HG03025 (cell line): ENCODE data around the gene CCDC183.
"Not testable (repeated sequence)": the region's sequence is repeated elsewhere in the genome, so short reads cannot be mapped to it uniquely, and the experiment has no call there.

Experiments
- ATAC-seq: cut with Tn5 transposase; IDR thresholded peaks from one replicate; pipeline ENCODE4 v1.9.1; 2021; ENCODE audit warnings: mild to moderate bottlenecking, moderate library complexity; ENCODE audit not compliant: unreplicated experiment, low FRiP score

CCDC183 gene

GRCh38 chr9:136796238-136796774 lies at the start of gene CCDC183:
TSS of gene CCDC183 (plus strand) at chr9:136796338. CDS start at chr9:136796398, 60 bp downstream.
- ATAC-seq: no peak

DNA sequence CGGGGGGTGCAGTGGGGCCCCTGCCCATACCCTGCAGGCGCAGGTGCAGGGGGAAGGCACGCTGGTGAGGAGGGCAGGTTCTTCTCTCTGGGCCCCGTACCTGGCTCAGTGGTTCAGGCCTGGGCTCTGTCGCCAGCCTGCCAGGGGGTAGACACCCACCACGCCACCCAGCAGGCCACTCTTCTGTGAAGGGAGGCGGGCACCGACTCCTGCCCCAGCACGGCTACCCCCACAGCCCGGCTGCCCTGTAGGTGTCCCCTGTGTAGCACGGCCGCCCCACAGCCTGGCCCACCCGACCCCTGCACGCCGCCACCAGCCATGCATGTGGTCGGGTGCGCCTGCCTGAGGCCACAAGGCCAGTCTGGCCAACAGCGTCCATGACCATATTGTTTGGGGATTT lies 49.5 kb upstream of the CCDC183 start:
- ATAC-seq: no peak

- no peak for ATAC-seq
Observed at GRCh38 chr9:136747161-136748060, 48.7 kb upstream of the CCDC183 start.

- no peak for ATAC-seq
Observed at GRCh38 chr9:136748201-136748600, 47.9 kb upstream of the CCDC183 start, which contains the start of gene LCN6. TSS of gene LCN6 (minus strand) at chr9:136748525. CDS start at chr9:136748483, 42 bp downstream.

DNA sequence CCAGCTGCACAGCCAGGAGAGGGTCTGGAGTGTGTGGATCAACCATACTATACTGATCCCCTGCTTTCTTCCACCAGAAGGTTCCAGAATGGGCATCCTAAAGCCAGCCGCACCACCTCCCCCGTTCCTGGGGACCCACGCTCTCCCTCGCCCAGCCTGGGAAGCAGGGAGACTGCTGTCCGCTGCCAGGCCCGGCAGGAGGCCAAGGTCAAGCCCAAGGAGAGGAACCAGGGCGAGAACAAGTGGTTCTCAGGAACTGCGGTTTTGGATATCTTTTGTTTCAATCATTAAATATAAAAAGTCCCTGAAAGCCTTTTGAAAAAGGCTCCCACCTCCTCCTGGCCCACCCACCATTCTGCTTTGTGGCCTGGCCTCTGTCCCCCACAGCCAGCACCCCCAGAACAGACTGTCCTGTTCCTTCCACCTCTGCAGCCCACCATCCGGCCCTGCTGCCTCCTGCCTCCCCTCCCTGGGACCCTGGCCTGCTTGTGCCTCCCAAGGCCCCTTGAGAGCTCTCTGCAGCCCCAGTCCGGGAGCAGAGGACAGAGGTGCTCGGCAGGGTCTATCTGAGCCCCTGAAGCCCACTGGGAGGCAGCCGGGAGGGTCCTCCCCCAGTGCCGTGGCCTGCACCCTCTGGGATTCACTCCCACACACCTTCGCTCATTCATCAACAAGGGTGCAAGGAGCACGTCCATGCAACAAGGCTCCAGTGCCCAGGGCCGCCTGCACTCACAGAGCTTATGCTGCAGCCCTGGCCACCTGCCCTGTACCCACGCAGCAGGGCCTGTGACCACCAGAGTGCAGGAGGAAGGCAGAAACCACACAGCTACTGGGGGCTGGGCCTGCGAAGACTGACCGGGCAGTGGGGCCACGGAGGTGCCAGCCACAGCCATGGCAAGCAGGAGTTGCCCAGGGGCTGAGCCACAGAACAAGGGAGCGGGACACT lies 47.2 kb upstream of the CCDC183 start:
- no peak for ATAC-seq

GRCh38 chr9:136750526-136750925 lies 45.6 kb upstream of the CCDC183 start:
- no peak for ATAC-seq

- ATAC-seq: no peak
Observed at GRCh38 chr9:136751244-136751643, 44.9 kb upstream of the CCDC183 start.

GRCh38 chr9:136751814-136752213 lies 44.3 kb upstream of the CCDC183 start:
- no peak for ATAC-seq

DNA sequence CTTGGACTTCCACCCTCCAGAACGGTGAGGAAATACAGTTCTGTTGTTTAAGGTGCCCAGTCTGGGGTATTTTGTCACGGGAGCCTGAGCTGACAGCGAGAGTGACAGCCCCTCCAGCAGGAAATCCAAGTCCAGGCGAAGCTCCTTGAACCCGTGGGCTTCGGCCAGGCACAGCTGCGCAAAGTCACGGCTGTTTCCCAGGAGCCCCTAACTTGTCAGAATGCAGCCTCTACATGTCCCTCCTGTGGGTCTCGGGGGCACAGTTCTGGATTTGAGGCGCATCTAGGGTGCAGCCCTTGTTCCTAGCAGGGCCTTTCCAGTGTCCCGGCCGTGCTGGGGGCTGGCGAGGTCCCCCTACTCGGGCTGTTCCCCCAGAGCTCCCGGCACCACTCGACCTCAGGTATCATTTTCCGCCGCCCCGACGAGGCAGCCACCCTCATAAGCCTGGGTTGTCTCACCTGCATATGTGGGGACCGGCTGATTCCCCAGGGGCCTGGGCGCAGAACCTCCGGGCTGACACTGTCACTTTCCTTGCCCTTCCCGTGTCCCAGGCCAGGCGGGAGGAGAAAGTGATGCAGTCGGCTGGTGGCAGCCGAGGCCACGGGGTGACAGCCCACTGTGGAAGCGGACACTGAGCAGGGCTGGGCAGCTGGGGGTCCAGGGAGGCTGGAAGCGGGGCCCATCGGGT lies 42.6 kb upstream of the CCDC183 start:
- no peak for ATAC-seq

DNA sequence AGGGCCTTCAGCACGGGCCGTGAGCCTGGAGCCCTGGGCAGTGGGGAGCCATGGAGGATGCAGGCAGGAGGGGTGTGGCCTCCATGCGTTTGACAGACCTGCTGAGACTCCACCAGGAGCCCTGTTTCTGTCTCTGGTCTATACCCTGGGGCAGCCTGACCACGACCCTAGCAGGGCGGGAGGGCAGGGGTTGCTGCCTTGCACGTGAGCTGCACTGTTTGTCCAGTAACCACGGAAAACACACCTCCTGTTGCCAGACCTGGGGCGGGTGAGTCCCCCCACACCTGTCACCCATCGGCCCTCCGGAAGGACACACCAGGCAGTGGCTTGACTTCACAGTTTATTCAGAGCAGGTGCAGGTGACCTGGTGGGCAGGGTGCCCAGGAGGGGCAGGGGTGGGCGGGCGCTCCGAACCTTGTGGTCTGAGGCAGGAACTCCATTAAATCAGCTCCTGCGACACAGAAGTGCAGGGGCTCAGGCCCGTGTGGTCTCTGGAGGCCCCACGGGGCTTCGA lies 42.0 kb upstream of the CCDC183 start:
- ATAC-seq: no peak

DNA sequence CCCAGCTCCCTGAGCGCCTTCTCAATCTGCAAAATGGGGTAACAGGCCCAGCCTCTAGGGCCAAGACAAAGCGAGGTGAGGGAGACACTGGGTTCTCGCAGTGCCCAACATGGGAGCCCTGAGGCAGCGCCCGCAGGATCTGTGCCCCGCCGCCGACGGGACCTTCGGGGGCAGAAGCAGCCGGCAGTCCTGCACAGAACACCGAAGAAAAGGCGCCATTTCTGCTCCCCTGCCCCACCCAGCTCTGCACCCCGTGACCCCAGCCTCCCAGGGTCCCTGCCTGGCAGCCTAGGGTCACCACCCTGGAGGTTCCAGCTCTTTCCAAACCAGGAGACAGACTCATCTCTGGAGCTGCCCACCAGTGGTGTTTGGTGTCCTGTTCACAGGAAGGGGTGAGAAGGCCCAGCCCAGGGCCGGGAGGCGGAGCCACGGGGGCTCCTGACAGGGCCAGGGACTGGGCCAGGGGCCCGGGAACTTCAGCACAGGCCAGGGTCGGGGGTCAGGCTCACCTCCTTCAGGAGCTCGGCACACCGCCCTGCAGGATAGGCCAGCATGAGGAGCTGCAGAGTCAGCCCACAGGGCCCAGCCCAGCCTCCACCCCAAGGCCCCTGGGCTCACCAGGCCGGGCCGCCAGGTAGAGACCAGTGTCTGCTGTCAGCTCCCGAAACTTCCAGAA lies 41.4 kb upstream of the CCDC183 start:
- no peak for ATAC-seq

- ATAC-seq: not testable (repeated sequence)
Observed at GRCh38 chr9:136755302-136756133, 40.6 kb upstream of the CCDC183 start.

DNA sequence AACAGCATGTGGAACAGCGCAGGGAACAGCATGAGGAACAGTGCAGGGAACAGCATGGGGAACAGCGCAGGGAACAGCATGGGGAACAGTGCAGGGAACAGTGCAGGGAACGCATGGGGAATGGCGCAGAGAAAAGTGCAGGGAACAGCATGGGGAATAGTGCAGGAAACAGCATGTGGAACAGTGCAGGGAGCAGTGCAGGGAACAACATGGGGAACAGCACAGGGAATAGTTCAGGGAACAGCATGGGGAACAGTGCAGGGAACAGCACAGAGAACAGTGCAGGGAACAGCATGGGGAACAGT lies 40.1 kb upstream of the CCDC183 start:
- ATAC-seq: no peak

DNA sequence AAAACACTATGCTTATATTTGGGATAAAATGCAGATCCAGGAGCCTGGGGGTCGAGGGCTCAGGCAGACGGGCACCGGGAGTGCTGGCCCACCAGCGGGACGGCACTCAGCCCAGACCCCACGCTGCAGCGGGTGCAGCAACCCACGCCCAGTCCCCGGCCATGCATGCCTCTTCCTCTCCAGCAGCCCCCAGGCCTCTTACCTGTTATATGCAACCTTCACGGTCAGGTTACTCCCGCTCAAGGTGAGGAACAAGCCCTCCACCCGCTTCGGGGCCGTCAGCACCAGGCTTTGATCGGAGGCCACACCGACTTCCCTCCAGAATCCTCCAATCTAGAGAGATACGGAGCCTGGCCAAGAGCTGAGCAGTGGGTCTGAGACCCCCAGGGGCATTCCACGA lies 39.3 kb upstream of the CCDC183 start:
- ATAC-seq: no peak

DNA sequence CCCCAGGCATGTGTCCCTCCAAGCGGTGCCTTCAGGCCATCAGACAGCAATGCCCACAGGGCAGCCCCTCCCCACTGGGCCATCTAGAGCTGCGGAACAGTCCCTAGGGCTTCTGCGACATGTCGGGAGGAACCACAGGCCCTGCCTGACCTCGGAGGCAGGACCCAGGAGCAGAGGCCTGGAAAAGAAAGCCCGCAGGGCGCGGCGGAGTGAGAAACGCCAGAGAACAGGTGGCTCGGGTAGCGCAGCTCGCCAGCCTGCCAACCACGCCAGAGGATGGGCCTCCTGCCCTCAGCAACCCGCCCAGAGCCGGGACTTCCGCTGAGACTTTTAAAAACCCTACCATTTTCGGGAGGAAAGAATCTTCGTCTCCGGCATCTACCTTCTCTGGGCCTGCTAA lies 38.8 kb upstream of the CCDC183 start:
- no peak for ATAC-seq

GRCh38 chr9:136757751-136758140 lies 38.4 kb upstream of the CCDC183 start:
- no peak for ATAC-seq

GRCh38 chr9:136759001-136759400 lies 37.1 kb upstream of the CCDC183 start:
- no peak for ATAC-seq

- no peak for ATAC-seq
Observed at GRCh38 chr9:136759436-136760325, 36.5 kb upstream of the CCDC183 start.
